A673 (cell line): Measurements from ENCODE around the gene CDH6.

ENCODE experiments used
- CTCF ChIP-seq: fragments of 300-800, 200-600 bp; sonication (generic); conservative IDR thresholded peaks from 2 replicates; pipeline ENCODE4 v1.5.1; 2017; ENCODE audit warnings: low read depth, mild to moderate bottlenecking, antibody characterized with exemption, low read length, moderate library complexity, mixed read lengths
- EZH2 ChIP-seq: fragments of 200-600 bp; sonication (generic); IDR thresholded peaks from 2 replicates; pipeline ENCODE4 v1.6.1; 2017; ENCODE audit warnings: borderline replicate concordance, low read depth, mild to moderate bottlenecking, mixed read lengths, antibody characterized with exemption, low read length; ENCODE audit not compliant: poor library complexity, severe bottlenecking

- no peak for TF ChIP-seq CTCF
- TF ChIP-seq EZH2, result no peak
Measured at GRCh38 chr5:31287985-31288384, 94.5 kb downstream of the CDH6 start.
